ENCODE measurements around the gene TEX28. TPM values are rescaled to one million over a fixed set of nuclear protein-coding genes. Genes with fewer than 3 reads are reported as not detected.

Gene TEX28
- total RNA-seq, 1 donor from 2014 or later, result not detected

DNA sequence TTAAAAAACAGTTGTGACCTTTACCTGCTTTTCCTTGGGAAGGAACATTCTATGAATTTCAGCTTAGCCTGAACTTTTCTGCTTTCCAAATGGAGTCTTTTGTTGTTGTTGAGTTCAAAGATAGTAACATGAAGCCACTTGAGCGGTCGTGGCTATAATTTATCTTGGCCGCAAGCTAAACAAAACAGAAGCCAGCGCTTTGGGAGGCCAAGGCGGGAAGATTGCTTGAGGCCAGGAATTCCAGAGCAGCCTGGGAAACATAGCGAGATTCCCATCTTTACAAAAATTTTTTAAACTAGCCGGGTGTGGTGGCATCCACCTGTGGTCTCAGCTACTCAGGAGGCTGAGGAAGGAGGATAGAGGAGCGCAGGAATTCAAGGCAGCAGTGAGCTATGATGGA is 30.6 kb upstream of the TEX28 start:
- Histone ChIP-seq H3K27ac (no peak overlapping the region), H3K27me3 (ENCODE audit: low read depth) (no peaks in the 10 kb centered on the region), H3K36me3 (no peaks in the 10 kb centered on the region), H3K4me3 (no peak overlapping the region), H3K9me3 (no peaks in the 10 kb centered on the region), H3K4me1 (peaks cover 15% of the 10 kb centered on the region)
- ATAC-seq (no peak), DNase-seq (no peak)
- intact Hi-C loops (cut with DNase I), result no loop called here
- TF ChIP-seq, protein P1, sequence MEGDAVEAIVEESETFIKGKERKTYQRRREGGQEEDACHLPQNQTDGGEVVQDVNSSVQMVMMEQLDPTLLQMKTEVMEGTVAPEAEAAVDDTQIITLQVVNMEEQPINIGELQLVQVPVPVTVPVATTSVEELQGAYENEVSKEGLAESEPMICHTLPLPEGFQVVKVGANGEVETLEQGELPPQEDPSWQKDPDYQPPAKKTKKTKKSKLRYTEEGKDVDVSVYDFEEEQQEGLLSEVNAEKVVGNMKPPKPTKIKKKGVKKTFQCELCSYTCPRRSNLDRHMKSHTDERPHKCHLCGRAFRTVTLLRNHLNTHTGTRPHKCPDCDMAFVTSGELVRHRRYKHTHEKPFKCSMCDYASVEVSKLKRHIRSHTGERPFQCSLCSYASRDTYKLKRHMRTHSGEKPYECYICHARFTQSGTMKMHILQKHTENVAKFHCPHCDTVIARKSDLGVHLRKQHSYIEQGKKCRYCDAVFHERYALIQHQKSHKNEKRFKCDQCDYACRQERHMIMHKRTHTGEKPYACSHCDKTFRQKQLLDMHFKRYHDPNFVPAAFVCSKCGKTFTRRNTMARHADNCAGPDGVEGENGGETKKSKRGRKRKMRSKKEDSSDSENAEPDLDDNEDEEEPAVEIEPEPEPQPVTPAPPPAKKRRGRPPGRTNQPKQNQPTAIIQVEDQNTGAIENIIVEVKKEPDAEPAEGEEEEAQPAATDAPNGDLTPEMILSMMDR (IDR thresholded peaks at IDR 0.05), result no peak

DNA sequence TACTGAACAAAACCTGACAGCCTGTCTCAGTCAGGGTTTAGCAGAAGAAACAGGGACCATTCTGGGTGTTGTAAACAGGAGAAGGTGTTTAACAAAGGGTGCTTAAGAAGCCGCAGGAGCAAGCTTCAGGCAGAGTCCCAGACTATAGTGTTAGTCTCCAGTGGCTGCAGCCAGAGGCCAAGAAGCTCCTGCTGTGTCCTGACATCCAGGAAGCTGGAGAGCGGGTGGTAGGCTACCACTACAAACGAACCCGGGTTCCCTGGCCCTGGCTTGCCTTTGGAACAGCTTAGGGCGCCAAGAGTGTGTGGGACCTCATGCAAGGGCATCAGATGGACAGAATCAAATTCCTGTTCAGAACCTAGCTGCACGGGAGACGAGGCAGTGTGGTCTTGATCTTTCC is 28.6 kb upstream of the TEX28 start:
- H3K27ac ChIP-seq, result no peak overlapping the region
- no peaks in the 10 kb centered on the region for H3K36me3 ChIP-seq
- no peaks in the 10 kb centered on the region for H3K27me3 ChIP-seq (ENCODE audit: low read depth)
- ATAC-seq (no peak), DNase-seq (no peak)
- no peaks in the 10 kb centered on the region for H3K9me3 ChIP-seq
- TF ChIP-seq, protein P1 (IDR thresholded peaks at IDR 0.05), result no peak
- H3K4me1 ChIP-seq, result peaks cover 15% of the 10 kb centered on the region
- intact Hi-C loops (cut with DNase I), result no loop called here
- H3K4me3 ChIP-seq, result no peak overlapping the region

DNA sequence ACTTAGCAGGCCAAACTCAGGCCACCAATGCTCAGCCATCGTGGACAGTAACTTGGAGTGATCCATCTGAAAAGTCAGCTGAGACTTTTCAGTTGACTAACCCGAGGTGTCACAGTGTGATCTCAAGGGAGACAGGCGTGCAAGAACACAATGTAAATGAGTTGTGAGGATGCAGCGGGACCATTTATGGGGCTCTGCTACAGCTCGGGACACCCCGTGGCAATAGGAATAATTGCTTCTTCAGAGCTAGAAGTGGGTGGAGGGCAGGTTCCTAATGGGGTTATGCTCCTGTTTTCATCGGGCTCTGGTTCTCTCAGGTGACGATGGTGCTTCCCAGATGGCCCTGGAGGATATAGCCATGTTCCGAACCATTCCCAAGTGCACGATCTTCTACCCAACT is 28.0 kb upstream of the TEX28 start:
- no peak overlapping the region for H3K4me3 ChIP-seq
- no peaks in the 10 kb centered on the region for H3K27me3 ChIP-seq (ENCODE audit: low read depth)
- H3K4me1 ChIP-seq, result peaks cover 15% of the 10 kb centered on the region
- H3K9me3 ChIP-seq, result no peaks in the 10 kb centered on the region
- TF ChIP-seq, protein P1 (IDR thresholded peaks at IDR 0.05), result no peak
- no peaks in the 10 kb centered on the region for H3K36me3 ChIP-seq
- DNase-seq (no peak), ATAC-seq (no peak)
- H3K27ac ChIP-seq, result no peak overlapping the region
- intact Hi-C loops (cut with DNase I), result no loop called here

GRCh38 chrX:154321594-154321993 is 26.7 kb upstream of the TEX28 start:
- DNase-seq (no peak), ATAC-seq (no peak)
- H3K27me3 ChIP-seq (ENCODE audit: low read depth), result no peaks in the 10 kb centered on the region
- no peak overlapping the region for H3K27ac ChIP-seq
- TF ChIP-seq, protein P1 (IDR thresholded peaks at IDR 0.05), result no peak
- H3K4me1 ChIP-seq, result peaks cover 3% of the 10 kb centered on the region
- H3K4me3 ChIP-seq, result no peak overlapping the region
- intact Hi-C loops (cut with DNase I), result no loop called here
- H3K9me3 ChIP-seq, result no peaks in the 10 kb centered on the region
- H3K36me3 ChIP-seq, result no peaks in the 10 kb centered on the region

- DNase-seq, result no peak
- H3K36me3 ChIP-seq, result no peaks in the 10 kb centered on the region
- ATAC-seq, result no peak
- no peaks in the 10 kb centered on the region for H3K4me1 ChIP-seq
- no peaks in the 10 kb centered on the region for H3K9me3 ChIP-seq
- H3K27ac ChIP-seq, result no peak overlapping the region
- H3K4me3 ChIP-seq, result no peak overlapping the region
- no peaks in the 10 kb centered on the region for H3K27me3 ChIP-seq (ENCODE audit: low read depth)
- intact Hi-C loops (cut with DNase I), result no loop called here
- TF ChIP-seq, protein P1 (IDR thresholded peaks at IDR 0.05), result no peak
Measured at GRCh38 chrX:154321152-154321551, 26.2 kb upstream of the TEX28 start.

DNA sequence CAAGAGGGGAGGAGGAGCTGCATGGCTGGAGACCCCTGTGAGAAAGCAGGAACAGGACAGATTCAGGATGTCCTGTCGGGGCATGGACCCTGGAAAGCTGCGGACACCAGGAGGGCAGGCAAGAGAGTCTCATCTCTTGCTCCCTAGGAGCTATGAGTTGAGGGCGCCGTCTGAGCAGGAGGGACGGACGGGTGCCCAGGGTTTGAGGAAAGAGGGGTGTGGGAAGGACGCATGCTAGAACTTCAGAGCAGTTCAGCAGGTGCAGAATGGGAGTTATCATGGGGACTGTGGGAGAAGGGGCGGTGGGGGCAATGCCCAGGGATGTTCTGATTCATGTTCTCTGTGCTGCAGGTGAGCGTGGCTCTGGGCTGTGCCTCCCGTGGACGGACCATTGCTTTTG is 25.5 kb upstream of the TEX28 start:
- Histone ChIP-seq H3K4me3 (no peak overlapping the region), H3K36me3 (no peaks in the 10 kb centered on the region), H3K27me3 (ENCODE audit: low read depth) (no peaks in the 10 kb centered on the region), H3K27ac (no peak overlapping the region), H3K4me1 (no peaks in the 10 kb centered on the region), H3K9me3 (no peaks in the 10 kb centered on the region)
- ATAC-seq (no peak), DNase-seq (no peak)
- TF ChIP-seq, protein P1 (IDR thresholded peaks at IDR 0.05), result no peak
- intact Hi-C loops (cut with DNase I), result no loop called here
